DND-41 (cell line): ENCODE measurements around the gene TBXAS1.

ENCODE experiments used
- EZH2 ChIP-seq: IDR thresholded peaks from 3 replicates; pipeline ENCODE4 v1.6.1; 2012; ENCODE audit warnings: borderline replicate concordance, low read depth, mild to moderate bottlenecking, moderate library complexity, low read length, inconsistent platforms; ENCODE audit not compliant: severe bottlenecking
- TF ChIP-seq, protein P1 (sequence below): IDR thresholded peaks from 2 replicates; pipeline ENCODE4 v1.5.1; 2012; ENCODE audit warnings: borderline replicate concordance, low read length, moderate library complexity, mild to moderate bottlenecking; ENCODE audit not compliant: poor library complexity, severe bottlenecking; ENCODE audit errors: extremely low read depth

DNA sequence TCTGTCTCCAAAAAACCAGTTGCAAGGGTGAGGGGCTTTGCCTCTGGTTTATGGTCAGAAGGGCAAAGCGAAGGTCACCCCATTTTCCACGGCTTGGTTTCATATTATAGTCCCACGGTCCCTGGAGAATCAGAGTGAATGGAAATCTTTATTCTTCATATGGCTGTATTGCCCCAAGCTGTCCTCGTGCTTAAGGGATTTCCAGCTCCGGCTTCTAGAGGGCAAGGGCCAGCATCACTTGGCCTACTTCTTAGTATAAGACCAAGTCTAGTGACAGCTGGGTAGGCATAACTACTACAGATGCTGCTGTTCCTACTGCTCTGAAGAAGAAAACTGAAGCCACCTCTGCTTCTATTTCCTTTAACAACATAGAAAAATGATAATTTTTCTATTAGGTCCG is 170.5 kb downstream of the TBXAS1 start:
- TF ChIP-seq, protein P1, sequence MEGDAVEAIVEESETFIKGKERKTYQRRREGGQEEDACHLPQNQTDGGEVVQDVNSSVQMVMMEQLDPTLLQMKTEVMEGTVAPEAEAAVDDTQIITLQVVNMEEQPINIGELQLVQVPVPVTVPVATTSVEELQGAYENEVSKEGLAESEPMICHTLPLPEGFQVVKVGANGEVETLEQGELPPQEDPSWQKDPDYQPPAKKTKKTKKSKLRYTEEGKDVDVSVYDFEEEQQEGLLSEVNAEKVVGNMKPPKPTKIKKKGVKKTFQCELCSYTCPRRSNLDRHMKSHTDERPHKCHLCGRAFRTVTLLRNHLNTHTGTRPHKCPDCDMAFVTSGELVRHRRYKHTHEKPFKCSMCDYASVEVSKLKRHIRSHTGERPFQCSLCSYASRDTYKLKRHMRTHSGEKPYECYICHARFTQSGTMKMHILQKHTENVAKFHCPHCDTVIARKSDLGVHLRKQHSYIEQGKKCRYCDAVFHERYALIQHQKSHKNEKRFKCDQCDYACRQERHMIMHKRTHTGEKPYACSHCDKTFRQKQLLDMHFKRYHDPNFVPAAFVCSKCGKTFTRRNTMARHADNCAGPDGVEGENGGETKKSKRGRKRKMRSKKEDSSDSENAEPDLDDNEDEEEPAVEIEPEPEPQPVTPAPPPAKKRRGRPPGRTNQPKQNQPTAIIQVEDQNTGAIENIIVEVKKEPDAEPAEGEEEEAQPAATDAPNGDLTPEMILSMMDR, result no peak
- TF ChIP-seq EZH2, result no peak
